ENCODE measurements around the gene HTR3D.
"Not testable (repeated sequence)": the region's sequence is repeated elsewhere in the genome, so short reads cannot be mapped to it uniquely, and the experiment has no call there.

HTR3D gene

GRCh38 chr3:184068344-184068743 is 36.8 kb downstream of the HTR3D start:
- no peak for DNase-seq (ENCODE audit: low read depth)

GRCh38 chr3:184071142-184071541 is 39.6 kb downstream of the HTR3D start:
- not testable (repeated sequence) for DNase-seq (ENCODE audit: low read depth)

- DNase-seq (ENCODE audit: low read depth), result no peak
These were observed 42.1 kb downstream of the HTR3D start for GRCh38 chr3:184073621-184074020.

- DNase-seq (ENCODE audit: low read depth), result no peak
These were observed 44.4 kb downstream of the HTR3D start for GRCh38 chr3:184075901-184076300.

GRCh38 chr3:184077881-184078280 is 46.3 kb downstream of the HTR3D start:
- no peak for DNase-seq (ENCODE audit: low read depth)

GRCh38 chr3:184078851-184079250 is 47.3 kb downstream of the HTR3D start:
- no peak for DNase-seq (ENCODE audit: low read depth)

GRCh38 chr3:184081116-184081830 is 49.7 kb downstream of the HTR3D start:
- no peak for DNase-seq (ENCODE audit: low read depth)

- no peak for DNase-seq (ENCODE audit: low read depth)
These were observed 50.5 kb downstream of the HTR3D start for GRCh38 chr3:184082034-184082433.

- DNase-seq (ENCODE audit: low read depth), result no peak
These were observed 50.9 kb downstream of the HTR3D start for GRCh38 chr3:184082465-184082864.

- DNase-seq (ENCODE audit: low read depth), result no peak
These were observed 53.9 kb downstream of the HTR3D start for GRCh38 chr3:184085389-184085852.

Data from activated T-helper 1 cell treated with Interleukin-2 at 50 U/mL for 16 hours (primary cell).